CD4-positive, alpha-beta T cell (primary cell): ENCODE results near the gene AGBL4. TPM values are rescaled to one million over a fixed set of nuclear protein-coding genes. Genes with fewer than 3 reads are reported as not detected.

Experiments
- ATAC-seq: fragments of 200-7000 bp; cut with Tn5 transposase; one replicate; pipeline ENCODE4 v1.10.0; 2022; ENCODE audit warnings: mild to moderate bottlenecking; ENCODE audit not compliant: poor library complexity
- CTCF ChIA-PET: fragments of 350-600 bp; sonication (Branson Sonifier 250); formaldehyde crosslinking; loops from one replicate; lab custom pipeline; 2021; ENCODE audit warnings: antibody characterized with exemption, inconsistent platforms; lab: Charles Lee
- POLR2A ChIA-PET: fragments of 350-600 bp; sonication (Branson Sonifier 250); formaldehyde crosslinking; loops from one replicate; lab custom pipeline; 2021; ENCODE audit warnings: antibody characterized with exemption, inconsistent platforms; lab: Charles Lee
- DNase-seq, 14 experiments: peaks; one replicate each; pipeline ENCODE4 v3.0.0-alpha.2; 2013 to 2020; ENCODE audit warnings: mixed read lengths in 2 of 14
- H3K27ac ChIP-seq, 2 donors: one replicate each; pipeline versions ENCODE4 v1.5.1 to v1.7.0; 2013; ENCODE audit warnings: low read length in 2 of 2, low read depth in 1 of 2, mild to moderate bottlenecking in 1 of 2
- H3K27me3 ChIP-seq, 2 experiments: 1 replicate in 1 of 2; 2 replicates in 1 of 2; pipeline versions ENCODE4 v1.6.1 to v1.7.0; 2013; ENCODE audit warnings: low read length in 2 of 2, control low read depth in 1 of 2, mild to moderate bottlenecking in 1 of 2, moderate library complexity in 1 of 2; ENCODE audit not compliant: insufficient read depth in 2 of 2, control insufficient read depth in 1 of 2
- H3K36me3 ChIP-seq: one replicate; pipeline ENCODE4 v1.6.1; 2013; ENCODE audit warnings: low read length, control low read depth; ENCODE audit not compliant: insufficient read depth
- H3K4me1 ChIP-seq: one replicate; pipeline ENCODE4 v1.6.1; 2013; ENCODE audit warnings: low read length, control low read depth; ENCODE audit not compliant: insufficient read depth
- H3K4me3 ChIP-seq: one replicate; pipeline ENCODE4 v1.5.1; 2013; ENCODE audit warnings: mild to moderate bottlenecking, low read length, moderate library complexity
- H3K9me3 ChIP-seq, 2 experiments: 1 replicate in 1 of 2; 2 replicates in 1 of 2; pipeline versions ENCODE4 v1.6.1 to v1.7.0; 2013; ENCODE audit warnings: low read length in 2 of 2, mild to moderate bottlenecking in 2 of 2, control low read depth in 1 of 2, moderate library complexity in 1 of 2; ENCODE audit not compliant: control insufficient read depth in 1 of 2, insufficient read depth in 1 of 2
- H3K27ac Mint-ChIP-seq: one replicate; pipeline ENCODE4 v1.8.0; 2020; ENCODE audit warnings: mixed read lengths
- H3K27me3 Mint-ChIP-seq: one replicate; pipeline ENCODE4 v1.8.0; 2021; ENCODE audit warnings: mixed read lengths
- H3K36me3 Mint-ChIP-seq: one replicate; pipeline ENCODE4 v1.8.0; 2021; ENCODE audit warnings: low read depth, mixed read lengths
- H3K4me1 Mint-ChIP-seq: one replicate; pipeline ENCODE4 v1.8.0; 2021; ENCODE audit warnings: low read depth, mixed read lengths
- H3K4me3 Mint-ChIP-seq: one replicate; pipeline ENCODE4 v1.8.0; 2020; ENCODE audit warnings: mild to moderate bottlenecking, mixed read lengths
- H3K9me3 Mint-ChIP-seq: one replicate; pipeline ENCODE4 v1.8.0; 2020; ENCODE audit warnings: mixed read lengths
- intact Hi-C, 2 experiments: fragments of 100-400 bp; cut with DNase I in 1 of 2; cut with micrococcal nuclease in 1 of 2; formaldehyde crosslinking; loops; one replicate each; pipeline versions ENCODE4 v1.15.1 to v1.9.0; 2023 to 2025; cut with DNase I, micrococcal nuclease
- total RNA-seq, 174 experiments: library from RNA in 2 of 174; stranded (reverse) in 2 of 174; gene quantifications; one replicate each; pipeline ENCODE4 v1.2.3 and lab custom pipeline; 2021 to 2026
- TF ChIP-seq, protein P1 (sequence below): fragments of 200-600 bp; IDR thresholded peaks from one replicate; pipeline ENCODE4 v1.8.0; 2022; ENCODE audit warnings: antibody characterized with exemption, mild to moderate bottlenecking

Gene AGBL4
- total RNA-seq, 2 experiments from 2014 or later = 0.11 TPM; not detected in 1

DNA sequence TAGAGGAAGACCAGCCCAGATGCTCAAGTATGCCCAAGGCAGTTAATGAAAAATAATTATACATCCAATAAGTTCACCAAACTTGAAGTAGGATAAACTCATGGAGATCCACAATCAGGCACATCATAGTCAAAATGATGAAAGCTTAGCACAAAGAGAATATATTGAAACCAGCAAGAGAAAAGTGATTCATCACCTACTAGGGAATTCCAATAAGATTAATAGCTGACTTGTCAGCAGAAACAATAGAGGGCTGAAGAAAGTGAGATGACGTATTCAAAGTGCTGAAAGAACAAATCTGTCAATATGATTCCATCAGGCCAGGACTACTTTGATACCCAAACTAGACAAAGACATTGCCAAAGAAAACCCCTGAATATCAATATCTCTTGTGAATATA, 995.4 kb downstream of the AGBL4 start:
- TF ChIP-seq, protein P1, sequence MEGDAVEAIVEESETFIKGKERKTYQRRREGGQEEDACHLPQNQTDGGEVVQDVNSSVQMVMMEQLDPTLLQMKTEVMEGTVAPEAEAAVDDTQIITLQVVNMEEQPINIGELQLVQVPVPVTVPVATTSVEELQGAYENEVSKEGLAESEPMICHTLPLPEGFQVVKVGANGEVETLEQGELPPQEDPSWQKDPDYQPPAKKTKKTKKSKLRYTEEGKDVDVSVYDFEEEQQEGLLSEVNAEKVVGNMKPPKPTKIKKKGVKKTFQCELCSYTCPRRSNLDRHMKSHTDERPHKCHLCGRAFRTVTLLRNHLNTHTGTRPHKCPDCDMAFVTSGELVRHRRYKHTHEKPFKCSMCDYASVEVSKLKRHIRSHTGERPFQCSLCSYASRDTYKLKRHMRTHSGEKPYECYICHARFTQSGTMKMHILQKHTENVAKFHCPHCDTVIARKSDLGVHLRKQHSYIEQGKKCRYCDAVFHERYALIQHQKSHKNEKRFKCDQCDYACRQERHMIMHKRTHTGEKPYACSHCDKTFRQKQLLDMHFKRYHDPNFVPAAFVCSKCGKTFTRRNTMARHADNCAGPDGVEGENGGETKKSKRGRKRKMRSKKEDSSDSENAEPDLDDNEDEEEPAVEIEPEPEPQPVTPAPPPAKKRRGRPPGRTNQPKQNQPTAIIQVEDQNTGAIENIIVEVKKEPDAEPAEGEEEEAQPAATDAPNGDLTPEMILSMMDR = no peak
- CTCF ChIA-PET = no interaction called here
- POLR2A ChIA-PET = no interaction called here
- Histone ChIP-seq H3K4me3 (no peak overlapping the region), H3K27ac (no peak overlapping the region), H3K4me1 (no peaks in the 10 kb centered on the region), H3K9me3 (peaks cover 0 to 10% of the 10 kb centered on the region in 2 experiments), H3K36me3 (no peaks in the 10 kb centered on the region), H3K27me3 (no peaks in the 10 kb centered on the region)
- Mint-ChIP-seq H3K4me1 (no peaks in the 10 kb centered on the region), H3K9me3 (peaks cover 10% of the 10 kb centered on the region), H3K36me3 (no peaks in the 10 kb centered on the region), H3K27ac (no peak overlapping the region), H3K4me3 (no peak overlapping the region), H3K27me3 (no peaks in the 10 kb centered on the region)
- DNase-seq (no peak), ATAC-seq (no peak)
- intact Hi-C loops = no loop called here

DNA sequence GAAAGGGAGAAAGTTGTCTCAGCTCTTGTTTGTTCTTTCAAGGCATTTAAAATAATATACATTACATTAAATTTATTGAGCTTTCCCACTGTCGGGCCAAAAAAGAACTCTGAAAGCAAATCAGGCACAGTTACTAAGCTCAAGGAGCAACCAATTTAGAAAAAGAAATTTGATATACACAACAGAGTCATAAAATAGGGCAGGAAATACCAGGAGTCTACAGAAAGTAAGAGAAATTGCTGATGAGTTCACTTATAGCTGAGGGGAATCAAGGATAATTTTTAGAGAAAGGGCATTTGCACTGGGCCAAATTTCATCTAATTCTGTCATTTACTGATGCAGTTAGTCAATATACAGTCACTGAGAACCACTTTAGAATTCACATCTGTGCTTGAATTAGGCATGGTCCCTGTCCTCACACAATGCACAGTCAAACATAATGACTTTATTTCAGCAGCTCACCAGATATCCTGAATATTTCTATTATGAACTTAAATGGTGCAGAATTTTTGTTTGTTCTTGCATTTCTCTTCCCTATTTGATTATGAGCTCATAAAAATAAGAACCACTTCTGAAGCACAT, 997.4 kb downstream of the AGBL4 start:
- Mint-ChIP-seq H3K9me3 (peaks cover 10% of the 10 kb centered on the region), H3K27ac (no peak overlapping the region), H3K27me3 (no peaks in the 10 kb centered on the region), H3K4me3 (no peak overlapping the region), H3K36me3 (no peaks in the 10 kb centered on the region), H3K4me1 (no peaks in the 10 kb centered on the region)
- intact Hi-C loops = no loop called here
- CTCF ChIA-PET = no interaction called here
- Histone ChIP-seq H3K27ac (no peak overlapping the region), H3K9me3 (peaks cover 0 to 10% of the 10 kb centered on the region in 2 experiments), H3K27me3 (no peaks in the 10 kb centered on the region), H3K4me1 (no peaks in the 10 kb centered on the region), H3K4me3 (no peak overlapping the region), H3K36me3 (no peaks in the 10 kb centered on the region)
- TF ChIP-seq, protein P1 = no peak
- no peak for DNase-seq
- POLR2A ChIA-PET = no interaction called here
- ATAC-seq = no peak

DNA sequence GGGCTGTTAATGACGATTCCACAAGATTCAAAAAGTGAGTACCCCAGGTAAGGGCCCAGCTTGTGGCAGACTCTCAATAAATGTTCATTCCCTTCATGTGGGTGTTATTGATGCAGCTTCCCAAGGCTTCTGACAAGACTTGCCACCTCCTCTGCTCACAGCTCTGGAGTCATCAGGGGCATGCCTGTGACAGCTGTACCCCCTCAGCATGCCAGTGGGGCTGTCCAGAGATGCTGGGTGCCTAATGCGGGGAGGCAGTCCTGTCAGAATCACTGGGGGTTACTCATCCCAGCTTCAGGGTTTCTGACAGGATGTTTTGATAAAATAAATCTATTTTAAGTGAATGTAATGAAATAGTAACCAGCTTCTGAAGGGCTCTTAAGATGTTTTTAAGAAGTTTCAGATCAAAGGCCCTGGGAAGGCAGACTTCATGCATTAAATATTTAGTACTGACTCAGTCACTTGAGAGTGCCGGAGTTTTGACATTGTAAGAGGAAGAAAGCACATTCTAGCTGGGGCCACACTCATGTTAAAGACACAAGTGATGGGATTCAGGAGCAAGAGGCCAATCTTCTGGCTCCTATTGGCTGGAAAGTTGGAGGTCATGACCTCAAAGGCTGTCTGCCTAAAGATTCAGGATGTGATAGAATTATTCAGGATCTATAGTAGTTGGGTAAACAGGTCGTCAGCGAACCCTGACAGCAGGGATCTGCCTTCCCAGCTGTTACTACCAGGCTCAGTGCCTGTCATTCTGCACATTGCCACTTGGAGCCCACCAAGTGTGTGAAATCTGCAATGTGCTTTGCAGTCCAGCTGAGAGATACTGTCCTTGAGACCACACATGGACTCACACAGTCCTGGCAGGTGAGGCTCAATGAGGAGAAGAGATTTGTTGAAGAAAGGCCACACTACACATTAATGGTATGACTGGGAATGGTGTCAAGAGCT, 1007.5 kb downstream of the AGBL4 start:
- H3K4me3 Mint-ChIP-seq = no peak overlapping the region
- intact Hi-C loops = no loop called here
- H3K4me1 ChIP-seq = no peaks in the 10 kb centered on the region
- no peaks in the 10 kb centered on the region for H3K27me3 ChIP-seq
- no peak overlapping the region for H3K27ac ChIP-seq
- ATAC-seq (no peak), DNase-seq (no peak)
- no peaks in the 10 kb centered on the region for H3K4me1 Mint-ChIP-seq
- no peaks in the 10 kb centered on the region for H3K9me3 Mint-ChIP-seq
- CTCF ChIA-PET = no interaction called here
- H3K36me3 Mint-ChIP-seq = no peaks in the 10 kb centered on the region
- POLR2A ChIA-PET = no interaction called here
- H3K36me3 ChIP-seq = no peaks in the 10 kb centered on the region
- H3K27ac Mint-ChIP-seq = no peak overlapping the region
- H3K4me3 ChIP-seq = no peak overlapping the region
- TF ChIP-seq, protein P1 = no peak
- H3K27me3 Mint-ChIP-seq = no peaks in the 10 kb centered on the region
- no peaks in the 10 kb centered on the region for H3K9me3 ChIP-seq
